ENCODE data around the gene SLC45A1. TPM values are rescaled to one million over a fixed set of nuclear protein-coding genes. Genes with fewer than 3 reads are reported as not detected.

SLC45A1 gene
- total RNA-seq, 1 donor from 2014 or later, result 13.8 TPM

- H3K4me1 ChIP-seq, result peaks cover 67% of the 10 kb centered on the region
- H3K27ac ChIP-seq, result peak overlapping the region; percentile 82
- H3K36me3 ChIP-seq, result no peaks in the 10 kb centered on the region
- no peak for DNase-seq (ENCODE audit: extremely low spot score in 2 of 2)
- H3K4me3 ChIP-seq, result peak overlapping the region; percentile 4 to 11
- no peaks in the 10 kb centered on the region for H3K27me3 ChIP-seq
- intact Hi-C loops (cut with DNase I), result loop anchor here (5.0 kb wide), 1 partner anchor 34 kb away; no protein-coding TSS in a partner anchor
- no peaks in the 10 kb centered on the region for H3K9me3 ChIP-seq
- TF ChIP-seq POLR2AphosphoS5 (IDR thresholded peaks at IDR 0.05; ENCODE audit: insufficient read depth in 1 of 2, low read depth in 1 of 2) (peak; percentile 80 to 91), CTCF (IDR thresholded peaks at IDR 0.05) (no peak)
These were observed 55.8 kb downstream of the SLC45A1 start for GRCh38 chr1:8373581-8374241.

GRCh38 chr1:8374356-8374755, 56.4 kb downstream of the SLC45A1 start:
- DNase-seq (ENCODE audit: extremely low spot score in 2 of 2), result no peak
- H3K36me3 ChIP-seq, result no peaks in the 10 kb centered on the region
- H3K4me1 ChIP-seq, result peaks cover 73% of the 10 kb centered on the region
- H3K4me3 ChIP-seq, result no peak overlapping the region
- intact Hi-C loops (cut with DNase I), result loop anchor here (5.0 kb wide), 1 partner anchor 33 kb away; no protein-coding TSS in a partner anchor
- H3K27me3 ChIP-seq, result no peaks in the 10 kb centered on the region
- peak overlapping the region; percentile 82 for H3K27ac ChIP-seq
- H3K9me3 ChIP-seq, result no peaks in the 10 kb centered on the region
- no peak for TF ChIP-seq POLR2AphosphoS5 (IDR thresholded peaks at IDR 0.05; ENCODE audit: insufficient read depth in 1 of 2, low read depth in 1 of 2)
- TF ChIP-seq POLR2A (IDR thresholded peaks at IDR 0.05), result no peak
- TF ChIP-seq CTCF (IDR thresholded peaks at IDR 0.05), result no peak

- no peak overlapping the region for H3K4me3 ChIP-seq
- no peaks in the 10 kb centered on the region for H3K9me3 ChIP-seq
- intact Hi-C loops (cut with DNase I), result loop anchor here (5.0 kb wide), 1 partner anchor 32 kb away; no protein-coding TSS in a partner anchor
- H3K36me3 ChIP-seq, result no peaks in the 10 kb centered on the region
- H3K27ac ChIP-seq, result peak overlapping the region; percentile 82
- no peak for TF ChIP-seq POLR2AphosphoS5 (IDR thresholded peaks at IDR 0.05; ENCODE audit: insufficient read depth in 1 of 2, low read depth in 1 of 2)
- TF ChIP-seq CTCF (IDR thresholded peaks at IDR 0.05), result no peak
- TF ChIP-seq POLR2A (IDR thresholded peaks at IDR 0.05), result no peak
- no peaks in the 10 kb centered on the region for H3K27me3 ChIP-seq
- H3K4me1 ChIP-seq, result peaks cover 78% of the 10 kb centered on the region
- no peak for DNase-seq (ENCODE audit: extremely low spot score in 2 of 2)
These were observed 56.9 kb downstream of the SLC45A1 start for GRCh38 chr1:8374812-8375211.

GRCh38 chr1:8376358-8376840, 58.5 kb downstream of the SLC45A1 start:
- Histone ChIP-seq H3K9me3 (no peaks in the 10 kb centered on the region), H3K27ac (peak overlapping the region; percentile 25), H3K4me1 (peaks cover 79% of the 10 kb centered on the region), H3K27me3 (no peaks in the 10 kb centered on the region), H3K4me3 (no peak overlapping the region), H3K36me3 (no peaks in the 10 kb centered on the region)
- intact Hi-C loops (cut with DNase I), result no loop called here
- TF ChIP-seq CTCF (IDR thresholded peaks at IDR 0.05) (no peak), POLR2AphosphoS5 (IDR thresholded peaks at IDR 0.05; ENCODE audit: insufficient read depth in 1 of 2, low read depth in 1 of 2) (no peak), POLR2A (IDR thresholded peaks at IDR 0.05) (no peak)
- DNase-seq (ENCODE audit: extremely low spot score in 2 of 2), result no peak

Data from vagina (tissue), 2 donors.